Endothelial cell of umbilical vein (primary cell): ENCODE measurements around the gene WDR38. TPM values are rescaled to one million over a fixed set of nuclear protein-coding genes. Genes with fewer than 3 reads are reported as not detected.

Experiments used
- BruUV-seq: library from RNA; stranded (reverse); fragments of 400-500 nt; replicated peaks from 2 replicates; lab custom pipeline; 2021; lab: Mats Ljungman, UMichigan
- CTCF ChIA-PET: fragments of 300-600, 350-600 bp; sonication (Branson Sonifier 250); formaldehyde crosslinking; loops from one replicate; lab custom pipeline; 2021; ENCODE audit warnings: antibody characterized with exemption, inconsistent platforms; lab: Charles Lee
- POLR2A ChIA-PET: fragments of 300-600, 350-600 bp; sonication (Branson Sonifier 250); formaldehyde crosslinking; loops from one replicate; lab custom pipeline; 2021; ENCODE audit warnings: antibody characterized with exemption, inconsistent platforms; lab: Charles Lee
- DNase-seq: peaks from one replicate; pipeline ENCODE4 v3.0.0-alpha.2; 2011; ENCODE audit warnings: low read depth, low spot score
- FAIRE-seq: peaks from 2 replicates; lab custom pipeline; 2011; peaks lifted over from hg19 to GRCh38; lab: Jason Lieb, UNC
- H2AFZ ChIP-seq: 2 replicates; pipeline ENCODE4 v1.6.0; 2012; ENCODE audit warnings: low read depth, low read length, control low read depth, inconsistent platforms
- H3K27ac ChIP-seq: 2 replicates; pipeline ENCODE4 v1.5.1; 2011; ENCODE audit warnings: low read depth, mild to moderate bottlenecking, control low read depth, low read length, moderate library complexity; ENCODE audit not compliant: insufficient read depth
- H3K27me3 ChIP-seq, 2 experiments: 2 replicates each; pipeline versions ENCODE4 v1.6.0 to v1.6.1; 2011; ENCODE audit warnings: low read length in 2 of 2, mixed read lengths in 1 of 2; ENCODE audit not compliant: control insufficient read depth in 2 of 2, insufficient read depth in 2 of 2
- H3K36me3 ChIP-seq, 2 experiments: 2 replicates in 1 of 2; 3 replicates in 1 of 2; pipeline ENCODE4 v1.5.1; 2011; ENCODE audit warnings: low read length in 2 of 2, mild to moderate bottlenecking in 1 of 2, moderate library complexity in 1 of 2; ENCODE audit not compliant: control insufficient read depth in 2 of 2, insufficient read depth in 2 of 2; ENCODE audit errors: extremely low read depth in 1 of 2
- H3K4me1 ChIP-seq: 3 replicates; pipeline ENCODE4 v1.5.1; 2011; ENCODE audit warnings: mild to moderate bottlenecking, low read length; ENCODE audit not compliant: control insufficient read depth, insufficient read depth; ENCODE audit errors: extremely low read depth
- H3K4me2 ChIP-seq: 2 replicates; pipeline ENCODE4 v1.6.1; 2011; ENCODE audit warnings: low read length, control low read depth, mixed read lengths; ENCODE audit not compliant: insufficient read depth
- H3K4me3 ChIP-seq, 3 experiments: fragments of 200-600 bp in 1 of 3; sonication (generic), shearing (Covaris generic) in 1 of 3; replicated peaks in 1 of 3; 2 replicates each; pipeline ENCODE4 v1.5.1; 2011 to 2016; ENCODE audit warnings: control low read depth in 3 of 3, low read length in 3 of 3, mild to moderate bottlenecking in 2 of 3, inconsistent platforms in 1 of 3, low read depth in 1 of 3, moderate library complexity in 1 of 3; ENCODE audit not compliant: insufficient read depth in 1 of 3
- H3K79me2 ChIP-seq: 2 replicates; pipeline ENCODE4 v1.6.0; 2012; ENCODE audit warnings: low read length, inconsistent platforms; ENCODE audit not compliant: control insufficient read depth, insufficient read depth
- H3K9ac ChIP-seq: replicated peaks from 2 replicates; pipeline ENCODE3; 2011; ENCODE audit warnings: low read length, control low read depth; ENCODE audit not compliant: insufficient read depth; ENCODE audit errors: extremely low read depth
- H3K9me1 ChIP-seq: replicated peaks from 3 replicates; pipeline ENCODE4 v1.6.0; 2011; ENCODE audit warnings: mild to moderate bottlenecking, low read length; ENCODE audit not compliant: control insufficient read depth, insufficient read depth; ENCODE audit errors: extremely low read depth
- H3K9me3 ChIP-seq: replicated peaks from 2 replicates; pipeline ENCODE4 v1.5.1; 2012; ENCODE audit warnings: low read length, inconsistent platforms; ENCODE audit not compliant: control insufficient read depth, insufficient read depth
- H4K20me1 ChIP-seq: replicated peaks from 2 replicates; pipeline ENCODE3; 2011; ENCODE audit warnings: mild to moderate bottlenecking, low read length; ENCODE audit not compliant: control insufficient read depth, insufficient read depth; ENCODE audit errors: extremely low read depth
- CTCF ChIP-seq, 2 donors: IDR thresholded peaks; 1 replicate in 1 of 2; 2 replicates in 1 of 2; pipeline ENCODE4 v1.5.1; 2011; ENCODE audit warnings: low read length in 2 of 2, mild to moderate bottlenecking in 2 of 2, moderate library complexity in 2 of 2, control low read depth in 1 of 2, inconsistent platforms in 1 of 2, low read depth in 1 of 2; ENCODE audit not compliant: insufficient read depth in 1 of 2; ENCODE audit errors: extremely low read depth in 1 of 2
- EZH2 ChIP-seq: IDR thresholded peaks from 2 replicates; pipeline ENCODE4 v1.6.1; 2012; ENCODE audit warnings: borderline replicate concordance, low read depth, mild to moderate bottlenecking, moderate library complexity, low read length, inconsistent platforms; ENCODE audit not compliant: severe bottlenecking
- FOS ChIP-seq: IDR thresholded peaks from 2 replicates; pipeline ENCODE4 v1.6.1; 2011; ENCODE audit warnings: mild to moderate bottlenecking, low read length, moderate library complexity, borderline replicate concordance; ENCODE audit not compliant: insufficient read depth
- GATA2 ChIP-seq: IDR thresholded peaks from 2 replicates; pipeline ENCODE4 v1.7.0; 2011; ENCODE audit warnings: low read depth, mild to moderate bottlenecking, moderate library complexity, mixed read lengths, low read length; ENCODE audit not compliant: insufficient read length, insufficient read depth
- JUN ChIP-seq: IDR thresholded peaks from 2 replicates; pipeline ENCODE4 v1.6.1; 2011; ENCODE audit warnings: borderline replicate concordance, low read depth; ENCODE audit not compliant: insufficient read length, insufficient read depth
- MAX ChIP-seq: IDR thresholded peaks from 2 replicates; pipeline ENCODE4 v1.6.1; 2011; ENCODE audit not compliant: insufficient read depth, insufficient read length
- MYC ChIP-seq: IDR thresholded peaks from one replicate; pipeline ENCODE4 v1.6.1; 2011; ENCODE audit warnings: mild to moderate bottlenecking, low read depth, low read length
- POLR2A ChIP-seq: IDR thresholded peaks from 2 replicates; pipeline ENCODE4 v1.6.1; 2012; ENCODE audit warnings: low read depth, mild to moderate bottlenecking, control low read depth, low read length
- POLR2AphosphoS5 ChIP-seq: IDR thresholded peaks from 2 replicates; pipeline ENCODE4 v1.6.1; 2012; ENCODE audit warnings: low read depth, mild to moderate bottlenecking, control low read depth, low read length, moderate library complexity; ENCODE audit not compliant: insufficient read depth
- dilution Hi-C: fragments of 300-500 bp; cut with MboI; formaldehyde crosslinking; loops from one replicate; pipeline ENCODE4 v1.15.0; 2019; ENCODE audit warnings: low sequenced_read_pairs; ENCODE audit not compliant: extremely low pct_ligation_motif_present
- intact Hi-C: fragments of 100-400 bp; cut with micrococcal nuclease; formaldehyde crosslinking; loops from one replicate; pipeline ENCODE4 v1.10.0; 2022
- polyA plus RNA-seq, 4 experiments: library from polyadenylated mRNA; depleted of rRNA in 3 of 4; stranded (reverse) in 3 of 4; unstranded in 1 of 4; fragments of >200 nt; gene quantifications; 2 replicates each; pipeline versions ENCODE4 v1.2.1 to v1.2.3, GENCODE V29; 2011 to 2012; ENCODE audit warnings: missing spikeins in 1 of 4
- total RNA-seq: library from RNA; stranded (reverse); gene quantifications from 2 replicates; pipeline ENCODE4 v1.2.3, GENCODE V29; 2021

WDR38 gene
- total and polyA plus RNA-seq, 2 donors (not counting 3 experiments of a cell fraction or from before 2014, with no cell fraction given): not detected

GRCh38 chr9:124899845-124900244 is 46.6 kb downstream of the WDR38 start:
- no peak for FAIRE-seq
- H3K4me2 ChIP-seq: no peak overlapping the region
- peaks cover 8% of the 10 kb centered on the region for H3K4me1 ChIP-seq
- H3K27me3 ChIP-seq: no peaks in the 10 kb centered on the region
- peaks cover 0 to 8% of the 10 kb centered on the region in 2 experiments for H3K36me3 ChIP-seq
- no peaks in the 10 kb centered on the region for H3K9me1 ChIP-seq
- no TSS peak for BruUV-seq
- H3K9me3 ChIP-seq: no peaks in the 10 kb centered on the region
- dilution Hi-C loops (no loop called here), intact Hi-C loops (no loop called here)
- H3K4me3 ChIP-seq: no peak overlapping the region
- DNase-seq: no peak
- no peak overlapping the region for H3K9ac ChIP-seq
- no peaks in the 10 kb centered on the region for H4K20me1 ChIP-seq
- TF ChIP-seq GATA2: no peak
- no peak for TF ChIP-seq POLR2AphosphoS5
- no peak for TF ChIP-seq CTCF (IDR thresholded peaks at IDR 0.05; ENCODE audit: extremely low read depth in 1 of 2, insufficient read depth in 1 of 2, low read depth in 1 of 2, low read length in 2 of 2)
- TF ChIP-seq MYC: no peak
- TF ChIP-seq POLR2A: no peak
- TF ChIP-seq JUN: no peak
- TF ChIP-seq MAX: no peak
- TF ChIP-seq FOS: no peak
- no peak for TF ChIP-seq EZH2
- H2AFZ ChIP-seq: no peak overlapping the region
- ChIA-PET CTCF (no interaction called here), POLR2A (no interaction called here)
- no peaks in the 10 kb centered on the region for H3K79me2 ChIP-seq
- H3K27ac ChIP-seq: no peak overlapping the region
